Measurements from ENCODE around the gene LAMA3.

LAMA3 gene

DNA sequence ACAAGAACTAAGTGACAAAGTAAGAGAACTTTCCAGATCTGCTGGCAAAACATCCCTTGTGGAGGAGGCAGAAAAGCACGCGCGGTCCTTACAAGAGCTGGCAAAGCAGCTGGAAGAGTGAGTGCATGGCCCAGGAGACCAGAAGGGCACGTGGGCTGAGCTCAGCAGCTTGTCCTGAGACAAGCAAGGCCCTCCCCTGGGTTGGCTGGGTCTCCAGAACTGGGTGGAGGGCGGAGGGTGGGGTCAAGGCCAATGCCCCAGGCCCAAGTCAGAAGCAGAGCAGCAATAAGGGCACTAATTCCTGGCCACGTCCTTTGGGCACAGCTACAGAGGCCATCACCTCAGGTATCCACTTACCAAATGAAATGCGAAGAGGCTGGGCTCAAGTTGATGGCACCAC is 214.7 kb downstream of the LAMA3 start:
- no peak for DNase-seq (ENCODE audit: low spot score)

DNA sequence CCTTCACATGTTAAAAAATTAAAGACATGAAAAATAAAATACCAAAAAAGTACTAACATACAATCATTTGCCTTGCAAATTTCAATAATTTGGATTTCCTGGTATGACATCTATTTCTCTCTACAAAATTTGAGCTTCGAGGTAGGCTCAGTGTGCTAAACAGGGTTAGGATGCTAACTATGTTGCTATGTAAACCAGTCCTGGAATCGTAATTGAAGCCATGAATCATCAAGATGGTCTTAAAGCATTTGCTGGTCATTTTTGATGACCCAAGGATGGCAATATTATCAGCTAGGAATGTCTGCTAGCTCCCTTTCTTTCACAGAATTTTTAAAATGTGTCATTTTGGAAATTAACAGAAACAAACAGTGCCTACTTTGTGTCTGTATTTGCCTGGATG is 217.4 kb downstream of the LAMA3 start:
- DNase-seq (ENCODE audit: low spot score) = no peak

DNA sequence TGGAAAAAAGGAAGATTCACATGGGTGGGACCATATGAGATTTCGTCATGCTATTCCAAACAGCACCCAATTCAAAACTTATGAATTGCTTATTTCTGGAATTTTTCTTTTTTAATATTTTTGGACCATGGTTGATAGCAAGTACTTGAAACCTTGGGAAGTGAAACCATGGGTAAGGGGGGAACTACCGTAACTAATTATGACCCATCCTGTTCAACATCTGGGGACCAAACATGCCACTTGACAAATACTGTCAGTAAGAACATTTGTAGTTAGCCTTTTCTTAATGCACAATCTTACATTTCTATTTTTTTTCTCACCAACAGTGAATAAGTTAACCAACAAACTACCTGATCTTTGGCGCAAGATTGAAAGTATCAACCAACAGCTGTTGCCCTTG is 219.6 kb downstream of the LAMA3 start:
- DNase-seq (ENCODE audit: low spot score) = no peak

DNA sequence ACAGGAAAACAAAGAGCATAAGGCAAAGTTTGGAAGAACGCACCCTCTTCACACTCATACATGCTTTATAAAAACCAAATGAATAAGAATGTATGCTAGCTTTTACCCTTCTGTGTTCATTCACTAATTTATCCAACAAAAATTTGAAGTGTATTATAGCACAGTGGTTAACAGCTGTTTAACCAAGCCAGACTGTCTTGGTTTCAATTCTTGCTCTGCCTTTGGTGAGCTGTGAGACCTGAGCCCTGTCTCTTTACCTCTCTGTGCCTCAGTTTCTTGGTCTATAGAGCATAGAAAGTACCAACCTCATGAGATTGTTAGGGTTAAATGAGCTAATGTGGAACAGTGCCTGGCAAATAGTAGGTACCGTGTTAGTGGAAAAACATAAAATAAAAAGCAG is 220.8 kb downstream of the LAMA3 start:
- DNase-seq (ENCODE audit: low spot score) = no peak

DNA sequence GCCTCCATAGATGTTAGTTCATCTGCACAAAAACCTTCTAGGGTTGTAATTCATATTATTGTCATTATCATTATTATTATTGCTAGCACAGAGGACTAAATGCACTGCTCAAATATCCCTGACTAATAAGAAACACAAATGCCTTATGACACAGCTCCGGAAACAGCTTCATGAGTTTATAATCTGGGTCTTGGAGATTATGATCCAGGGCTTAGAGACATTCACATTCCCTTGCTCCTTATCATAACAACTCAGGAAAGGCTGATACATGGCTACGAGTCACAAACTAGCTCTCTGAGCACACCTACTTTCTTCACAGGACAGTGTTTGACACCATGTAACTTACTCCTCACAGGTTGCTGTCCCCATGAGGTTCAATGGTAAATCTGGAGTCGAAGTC is 223.1 kb downstream of the LAMA3 start:
- DNase-seq (ENCODE audit: low spot score) = no peak

DNA sequence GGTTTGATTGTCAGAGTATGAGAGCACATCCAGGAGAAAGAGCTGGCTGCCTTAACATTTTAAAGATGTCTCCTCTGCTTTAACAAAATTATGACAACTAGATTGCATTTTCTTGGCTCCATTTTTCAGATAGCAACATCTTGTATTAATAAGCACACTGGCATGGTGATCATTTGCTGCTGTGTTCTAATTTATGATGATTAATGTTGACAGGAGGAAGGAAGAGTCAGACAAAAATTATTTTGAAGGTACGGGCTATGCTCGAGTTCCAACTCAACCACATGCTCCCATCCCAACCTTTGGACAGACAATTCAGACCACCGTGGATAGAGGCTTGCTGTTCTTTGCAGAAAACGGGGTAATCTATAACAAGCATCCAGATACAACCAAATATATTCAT is 227.1 kb downstream of the LAMA3 start:
- no peak for DNase-seq (ENCODE audit: low spot score)

DNA sequence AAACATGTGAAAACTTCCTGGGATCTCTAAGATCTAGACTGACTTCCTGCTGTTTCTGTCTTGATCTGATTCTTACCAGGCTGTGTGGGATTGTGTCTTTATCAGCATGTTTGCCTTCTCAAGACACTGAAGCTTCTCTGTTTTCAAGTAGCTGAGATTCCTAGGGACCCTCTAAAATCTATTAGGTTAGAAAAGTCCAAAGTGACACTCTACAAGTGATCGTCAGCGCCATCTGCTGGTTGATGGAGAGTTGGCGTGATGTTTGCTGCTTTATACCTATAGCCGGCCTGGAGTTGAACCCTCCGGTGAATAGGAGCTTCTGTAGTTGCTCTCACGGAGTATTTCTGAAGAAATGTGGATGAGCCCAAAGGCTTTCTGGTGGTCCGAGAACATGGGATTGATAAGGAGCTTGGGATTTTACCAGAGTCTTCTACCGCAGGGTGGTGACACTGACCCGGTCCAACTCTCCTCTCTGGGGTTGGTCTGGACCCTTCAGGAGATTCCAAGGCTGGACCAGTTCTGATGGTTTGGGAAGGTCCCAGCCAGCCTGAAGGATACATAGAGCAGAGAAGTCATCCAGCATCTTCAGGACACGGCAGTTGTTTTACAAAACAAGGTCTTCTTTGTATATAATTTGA is 229.3 kb downstream of the LAMA3 start:
- peak; percentile 79 for DNase-seq (ENCODE audit: low spot score)

DNA sequence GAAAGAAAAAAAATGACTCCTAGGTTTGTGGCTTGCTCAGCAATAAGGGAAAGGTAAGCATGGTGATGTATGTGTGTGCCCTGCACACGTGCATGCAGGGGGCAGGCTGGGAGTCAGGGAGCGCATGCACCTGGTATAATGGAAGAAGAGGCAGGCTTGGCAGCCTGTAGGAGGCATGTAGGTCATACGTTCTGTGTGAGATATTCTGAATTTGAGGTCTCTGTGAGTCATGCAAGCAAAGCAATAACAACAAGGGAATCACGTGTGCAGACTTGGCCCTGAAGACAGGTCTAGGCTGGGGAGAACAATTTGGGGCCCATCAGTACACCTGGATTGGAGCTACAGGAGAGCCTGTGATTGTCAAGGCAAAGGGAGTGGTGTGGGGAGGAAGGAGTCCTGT is 230.8 kb downstream of the LAMA3 start:
- DNase-seq (ENCODE audit: low spot score) = no peak

DNA sequence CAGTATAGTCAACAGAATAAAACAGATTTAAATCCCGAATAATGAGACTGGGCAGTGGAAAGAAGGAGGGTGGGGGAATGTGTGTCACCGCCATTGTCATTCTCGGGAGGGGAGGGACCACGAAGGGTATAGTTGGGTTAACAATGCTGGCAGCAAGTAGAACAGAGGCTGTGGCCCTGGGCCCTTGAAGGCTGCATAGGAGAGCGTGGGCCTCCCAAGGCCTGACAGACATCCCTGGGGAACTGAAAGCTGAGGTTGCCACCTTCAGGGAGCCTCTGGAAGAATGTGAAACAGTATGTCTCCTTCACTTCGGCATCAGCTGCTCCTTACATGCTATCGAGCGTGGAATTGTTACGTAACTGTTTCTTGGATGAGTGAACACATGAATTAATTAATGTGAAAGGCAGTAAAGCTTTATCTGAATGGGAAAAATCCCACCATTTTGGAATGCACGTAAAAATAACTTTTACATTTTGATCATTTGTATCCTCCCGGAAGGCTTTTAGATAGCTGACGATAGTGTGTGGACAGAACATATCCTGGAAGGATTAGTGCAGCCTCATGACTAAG is 232.5 kb downstream of the LAMA3 start:
- no peak for DNase-seq (ENCODE audit: low spot score)

DNA sequence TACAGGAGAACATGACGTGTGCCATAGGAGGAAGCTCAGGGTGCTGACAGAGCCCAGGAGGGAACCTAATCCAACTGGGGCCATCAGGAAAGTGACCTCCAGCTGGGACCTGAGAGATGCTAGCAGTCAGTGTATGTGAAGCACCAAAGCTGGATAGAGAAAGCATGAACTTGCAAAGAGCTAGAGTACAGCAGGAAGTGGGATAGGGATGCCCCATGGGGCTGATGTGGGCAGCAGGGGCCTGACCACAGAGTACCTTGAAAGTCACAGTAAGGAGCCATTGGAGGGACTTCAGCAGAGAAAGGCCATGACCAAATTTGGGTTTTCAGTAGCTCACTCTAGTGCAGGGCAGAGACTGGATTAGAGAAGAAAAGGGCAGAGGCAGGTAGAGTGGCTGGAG is 233.7 kb downstream of the LAMA3 start:
- no peak for DNase-seq (ENCODE audit: low spot score)

DNA sequence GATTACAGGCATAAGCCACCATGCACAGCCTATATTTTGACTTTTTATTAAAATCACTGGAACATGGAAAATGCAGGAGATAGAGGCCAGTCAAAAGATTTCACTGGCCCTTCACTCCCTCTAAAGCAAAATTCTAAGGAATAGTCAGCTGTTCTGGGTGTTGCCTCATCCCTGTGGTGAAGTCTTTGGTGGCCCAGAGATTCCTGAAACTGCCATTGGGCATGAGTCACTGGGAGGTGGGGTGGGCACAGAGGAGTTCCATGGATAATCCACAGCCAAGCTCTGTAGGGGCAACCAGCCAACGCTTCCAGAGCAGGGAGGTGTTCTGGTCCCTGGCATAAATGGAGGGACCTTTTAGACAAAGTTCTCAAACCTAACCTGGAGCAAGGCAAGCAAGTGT is 235.6 kb downstream of the LAMA3 start:
- DNase-seq (ENCODE audit: low spot score) = no peak

DNA sequence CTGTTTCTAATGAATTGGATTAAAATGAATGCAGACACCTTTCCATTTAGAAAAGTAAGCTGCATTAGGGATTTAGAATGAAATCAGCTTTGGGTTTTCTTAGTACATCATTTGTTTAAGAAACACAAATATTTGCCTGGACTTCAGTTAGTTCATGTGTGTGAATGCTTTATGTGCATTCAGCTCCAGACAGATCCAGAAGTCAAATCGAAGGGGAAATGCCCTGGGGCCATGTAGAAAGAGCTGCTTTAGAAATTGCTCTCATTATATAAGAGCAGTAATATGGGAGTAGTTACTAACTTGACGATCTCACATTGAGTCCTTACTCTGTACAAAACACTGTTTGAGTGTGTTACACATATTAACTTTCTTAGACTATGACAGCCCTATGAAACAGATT is 237.3 kb downstream of the LAMA3 start:
- no peak for DNase-seq (ENCODE audit: low spot score)

DNA sequence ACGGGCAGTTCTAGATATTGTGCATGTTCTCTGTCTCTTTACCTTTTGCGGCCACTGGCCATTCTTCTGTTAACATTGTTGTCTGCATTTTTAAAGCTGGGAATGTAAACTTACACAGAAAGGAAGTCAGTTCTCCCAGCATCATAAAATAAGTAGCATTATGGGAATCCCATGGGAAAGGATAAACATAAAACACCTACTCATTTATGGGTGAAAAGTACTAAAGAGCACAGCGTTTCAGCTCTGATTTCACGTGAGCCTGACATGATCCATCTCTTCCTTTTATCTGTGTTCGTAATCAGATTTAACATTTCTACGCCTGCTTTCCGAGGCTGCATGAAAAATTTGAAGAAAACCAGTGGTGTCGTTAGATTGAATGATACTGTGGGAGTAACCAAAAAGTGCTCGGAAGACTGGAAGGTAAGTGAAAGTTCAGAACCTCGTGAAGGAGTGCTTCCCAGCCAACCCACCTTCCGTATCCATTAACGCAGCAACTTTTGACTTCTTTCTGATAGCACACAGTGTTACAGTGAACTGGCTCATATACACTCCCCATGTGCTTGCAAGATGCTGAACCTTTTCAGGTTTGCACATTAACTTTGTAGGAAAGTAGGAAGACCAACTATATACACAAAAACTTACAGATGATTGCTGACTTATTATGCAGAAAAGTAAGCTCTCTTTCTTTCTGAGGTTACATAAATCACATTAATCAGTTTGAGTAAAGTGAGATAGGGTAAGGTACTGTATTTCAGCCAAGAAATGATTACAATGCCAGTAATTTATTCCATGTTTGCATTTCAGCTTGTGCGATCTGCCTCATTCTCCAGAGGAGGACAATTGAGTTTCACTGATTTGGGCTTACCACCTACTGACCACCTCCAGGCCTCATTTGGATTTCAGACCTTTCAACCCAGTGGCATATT is 238.8 kb downstream of the LAMA3 start:
- DNase-seq (ENCODE audit: low spot score) = no peak

DNA sequence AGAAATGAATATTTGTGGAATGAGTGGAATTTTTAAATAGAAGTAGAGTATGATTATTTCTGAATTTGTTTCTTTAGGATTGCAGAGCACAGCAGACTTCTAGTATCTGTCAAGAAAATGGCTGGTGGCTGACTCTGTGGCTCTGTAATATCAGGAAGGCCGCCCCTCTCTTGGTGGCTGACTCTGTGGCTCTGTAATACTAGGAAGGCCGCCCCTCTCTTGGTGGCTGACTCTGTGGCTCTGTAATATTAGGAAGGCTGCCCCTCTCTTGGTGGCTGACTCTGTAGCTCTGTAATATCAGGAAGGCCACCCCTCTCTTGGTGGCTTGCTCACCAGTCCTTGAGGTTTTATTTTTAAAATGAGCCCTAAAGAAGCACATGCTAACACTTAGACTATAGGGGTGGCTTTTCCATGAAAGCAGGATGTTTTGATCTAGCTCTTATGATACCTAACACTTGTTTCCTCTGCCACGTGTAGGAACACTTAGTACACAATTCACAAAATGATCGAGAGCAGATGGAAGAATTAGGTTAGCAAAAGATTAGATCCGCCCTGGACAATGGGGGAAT is 240.2 kb downstream of the LAMA3 start:
- no peak for DNase-seq (ENCODE audit: low spot score)

DNA sequence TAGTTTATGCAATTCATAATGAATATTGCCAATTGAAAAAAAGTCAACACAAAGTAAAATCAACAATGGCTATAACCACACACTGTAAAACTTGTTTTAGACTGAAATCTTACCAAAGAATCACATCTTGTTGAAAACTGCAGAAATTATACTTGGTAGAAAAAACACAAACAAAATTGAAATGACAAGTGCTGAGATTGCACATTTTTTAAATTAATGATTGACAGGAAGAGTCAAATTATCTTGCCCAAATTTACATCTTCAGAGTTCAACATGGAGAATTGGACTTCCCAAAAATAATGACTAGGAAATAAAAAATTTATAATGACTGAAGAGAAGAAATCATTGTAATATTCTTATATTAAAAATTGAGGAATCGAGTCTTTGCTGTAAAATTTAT is 240.7 kb downstream of the LAMA3 start:
- DNase-seq (ENCODE audit: low spot score) = no peak

DNA sequence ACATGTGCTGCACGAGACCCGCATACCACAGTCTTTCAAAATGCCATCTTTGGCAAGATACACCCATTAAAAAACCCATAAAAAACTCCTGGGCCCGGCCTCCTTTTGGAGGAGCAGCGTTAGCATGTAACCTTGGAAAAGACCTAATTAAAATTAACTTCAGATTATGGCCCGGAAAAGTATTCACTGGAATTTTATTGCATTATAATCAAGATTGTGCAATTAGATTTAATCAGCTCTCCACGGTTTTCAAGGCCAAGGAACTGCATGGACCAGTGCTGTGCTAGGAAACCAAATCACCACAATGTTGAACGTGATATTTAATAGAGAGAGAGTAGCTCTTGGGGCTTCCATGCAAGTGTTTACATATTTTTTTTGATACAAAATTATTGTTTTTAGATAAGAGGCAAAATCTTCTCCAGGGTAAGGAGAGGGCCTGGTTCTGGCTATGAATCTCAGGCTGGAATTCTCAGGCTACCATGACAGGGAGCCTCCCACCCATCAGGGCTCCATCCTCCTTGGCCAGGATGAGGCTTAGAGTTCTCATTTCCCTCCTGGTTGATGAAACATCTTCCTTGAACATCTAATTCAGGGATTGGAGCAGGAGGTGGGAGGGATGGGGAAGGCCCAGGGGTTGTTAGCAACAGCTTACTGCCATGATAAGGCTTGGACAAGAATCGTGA is 243.3 kb downstream of the LAMA3 start:
- DNase-seq (ENCODE audit: low spot score) = no peak

DNA sequence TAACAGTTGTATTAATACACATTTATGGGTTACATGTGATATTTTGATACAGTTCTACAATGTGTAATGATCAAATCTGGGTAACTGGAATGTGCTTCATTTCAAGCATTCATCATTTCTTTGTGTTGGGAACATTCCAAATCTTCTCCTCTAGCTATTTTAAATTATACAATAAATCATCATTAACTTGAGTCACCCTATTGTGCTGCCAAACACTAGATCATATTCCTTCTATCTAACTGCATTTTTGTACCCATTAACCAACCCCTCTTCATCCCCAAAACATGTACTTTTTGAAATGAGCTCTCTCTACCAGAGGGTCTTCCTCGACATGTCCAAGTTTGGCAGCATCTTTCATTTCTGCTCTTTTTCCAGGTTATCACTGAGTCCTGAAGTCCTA is 244.2 kb downstream of the LAMA3 start:
- DNase-seq (ENCODE audit: low spot score) = no peak

DNA sequence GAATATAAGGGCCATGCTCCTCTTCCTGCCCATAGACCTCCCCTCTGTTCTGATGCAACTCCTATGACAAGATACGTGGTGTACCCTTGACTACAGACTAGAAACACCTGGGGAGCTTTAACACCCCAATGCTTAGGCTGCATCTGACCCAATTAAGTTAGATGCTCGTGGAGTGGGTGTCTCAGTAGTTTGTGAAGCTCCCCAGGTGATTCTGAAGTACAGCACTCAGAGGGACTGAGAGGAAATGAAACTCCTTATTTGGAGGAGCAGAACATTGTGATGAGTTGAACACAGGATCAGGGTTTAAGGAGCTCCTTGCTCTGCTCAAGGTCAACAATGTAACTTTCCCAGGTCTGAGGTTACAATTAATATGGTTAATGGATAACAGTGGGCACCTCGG is 245.0 kb downstream of the LAMA3 start:
- DNase-seq (ENCODE audit: low spot score) = no peak

DNA sequence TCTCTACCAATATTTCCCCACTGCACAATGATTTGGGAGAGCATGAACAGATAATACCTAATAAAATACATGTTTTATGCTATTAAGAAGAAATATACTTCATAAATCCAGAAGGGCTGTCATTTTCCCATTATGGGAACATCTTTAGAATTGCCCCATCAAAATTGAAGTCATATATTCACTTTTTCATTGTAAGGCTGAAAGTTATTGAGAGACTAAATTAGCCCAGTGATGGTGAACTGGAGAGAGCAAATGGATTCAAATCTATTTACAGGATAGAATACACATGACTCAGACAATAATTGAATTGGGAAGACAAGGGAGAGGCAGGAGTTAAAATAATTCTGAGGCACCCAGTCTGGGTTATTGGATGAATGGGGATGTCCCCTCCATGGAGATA is 245.6 kb downstream of the LAMA3 start:
- no peak for DNase-seq (ENCODE audit: low spot score)

DNA sequence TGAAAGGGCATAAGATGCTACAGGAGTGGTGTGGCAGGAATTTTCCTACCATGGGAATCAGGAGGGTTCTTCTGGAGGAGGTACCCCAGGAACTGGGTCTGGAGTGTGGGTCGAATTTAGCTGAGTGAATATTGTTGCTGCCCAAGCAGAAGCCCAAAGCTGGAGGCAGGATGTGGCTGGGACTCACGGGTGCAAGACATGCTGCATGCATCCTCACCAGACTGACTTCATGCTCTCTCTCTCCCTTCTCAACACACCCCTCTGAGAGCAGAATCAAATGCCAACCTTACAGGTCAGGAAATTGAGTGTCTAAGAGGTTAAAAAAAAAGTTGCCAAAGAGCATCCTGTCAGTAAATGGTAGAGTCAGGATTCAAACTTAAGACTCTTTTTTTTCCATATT is 246.6 kb downstream of the LAMA3 start:
- DNase-seq (ENCODE audit: low spot score) = no peak

DNA sequence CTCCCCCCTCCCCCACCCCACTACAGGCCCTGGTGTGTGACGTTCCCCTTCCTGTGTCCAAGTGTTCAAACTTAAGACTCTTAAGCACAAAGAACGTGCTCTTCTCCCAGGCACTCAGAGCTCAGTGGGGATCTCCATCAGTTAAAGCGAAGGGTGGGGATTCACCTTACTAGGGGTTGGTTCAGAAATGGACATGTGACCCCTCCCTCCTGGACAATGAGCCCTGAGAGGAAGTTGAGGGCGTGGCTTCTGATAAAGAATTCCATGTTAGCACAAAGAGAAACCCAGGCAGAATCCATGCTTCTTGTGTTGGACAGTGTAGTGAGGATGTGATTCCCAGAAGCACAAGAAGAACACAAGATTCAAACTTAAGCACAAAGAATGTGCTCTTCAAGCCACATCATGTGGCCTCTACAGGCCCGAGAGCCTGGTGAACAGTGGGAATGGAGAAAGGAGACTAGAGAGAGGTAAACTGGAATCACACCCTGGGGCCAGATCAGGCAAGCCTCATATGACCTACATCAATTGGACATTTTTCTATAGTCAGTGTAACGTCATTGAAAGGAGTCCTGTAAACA is 247.2 kb downstream of the LAMA3 start:
- DNase-seq (ENCODE audit: low spot score) = no peak
